CD4-positive, alpha-beta T cell treated with Interleukin-12 subunit alpha and Interleukin-12 subunit beta, for 1 hour (primary cell): ENCODE measurements around the gene GRB7.
"Not testable (repeated sequence)": the region's sequence is repeated elsewhere in the genome, so short reads cannot be mapped to it uniquely, and the experiment has no call there.

Source experiments
- DNase-seq: peaks from one replicate; pipeline ENCODE4 v3.0.0-alpha.2; 2020

The GRB7 gene

DNA sequence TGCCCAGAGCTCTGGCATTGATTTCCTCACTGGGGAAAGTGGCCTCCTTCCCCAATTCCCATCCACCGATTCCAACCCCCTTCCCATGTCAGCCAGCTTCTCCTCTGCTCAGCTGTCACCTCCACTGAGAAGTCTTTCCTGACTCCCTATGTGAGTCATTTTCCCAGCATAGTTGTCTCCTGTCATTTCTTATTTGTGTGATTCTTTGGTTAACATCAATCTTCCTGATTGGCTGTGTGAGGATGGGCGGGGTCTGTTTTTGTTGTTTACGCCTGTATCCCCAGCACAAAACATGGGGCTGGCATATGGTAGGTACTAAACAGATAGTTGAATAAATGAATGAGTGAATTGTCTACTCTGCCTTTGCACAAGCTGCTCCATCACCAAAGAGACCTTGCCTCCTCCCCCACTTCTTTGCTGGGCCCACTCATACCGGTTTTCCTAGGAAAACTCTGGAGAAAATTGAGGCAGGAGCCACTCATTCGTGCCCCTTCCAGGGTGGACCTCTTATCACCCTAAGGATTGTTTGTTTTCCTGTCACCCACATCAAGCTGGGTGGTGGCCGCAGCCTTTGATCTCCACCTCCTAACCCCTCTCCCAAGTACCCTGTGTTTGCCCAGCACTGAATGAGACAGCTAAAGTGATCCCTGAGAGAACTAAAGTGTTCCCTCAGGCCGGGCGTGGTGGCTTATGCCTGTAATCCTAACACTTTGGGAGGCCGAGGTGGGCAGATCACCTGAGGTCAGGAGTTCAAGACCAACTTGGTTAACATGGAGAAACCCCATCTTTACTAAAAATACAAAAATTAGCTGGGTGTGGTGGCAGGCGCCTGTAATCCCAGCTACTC is 1.2 kb upstream of the GRB7 start:
- no peak for DNase-seq

DNA sequence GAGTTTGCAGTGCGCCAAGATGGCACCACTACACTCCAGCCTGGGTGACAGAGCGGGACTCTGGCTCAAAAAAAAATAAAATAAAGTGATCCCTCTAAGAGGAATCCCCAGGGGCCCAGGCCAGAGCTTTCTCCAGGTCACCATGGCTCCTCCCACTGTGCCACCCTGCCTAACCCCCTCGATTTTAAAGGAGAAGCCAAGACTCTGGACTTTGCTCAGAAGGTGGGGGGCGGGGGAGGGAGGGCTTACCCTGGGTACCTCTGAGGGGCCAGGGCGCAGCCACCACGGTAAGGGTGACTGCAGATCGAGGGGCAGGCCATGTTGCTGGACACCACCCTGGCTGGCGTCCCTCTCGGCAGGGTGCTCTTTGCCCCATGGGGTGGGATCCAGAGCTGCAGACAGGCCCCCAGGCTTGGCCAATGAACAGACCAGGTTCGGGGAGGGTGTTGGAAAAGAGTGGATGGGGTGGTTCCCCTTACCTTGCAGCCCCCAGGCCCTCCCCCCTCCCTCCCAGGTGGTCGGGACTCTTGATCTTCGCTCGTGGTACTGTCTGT is 455 bp upstream of the GRB7 start:
- DNase-seq, result no peak

DNA sequence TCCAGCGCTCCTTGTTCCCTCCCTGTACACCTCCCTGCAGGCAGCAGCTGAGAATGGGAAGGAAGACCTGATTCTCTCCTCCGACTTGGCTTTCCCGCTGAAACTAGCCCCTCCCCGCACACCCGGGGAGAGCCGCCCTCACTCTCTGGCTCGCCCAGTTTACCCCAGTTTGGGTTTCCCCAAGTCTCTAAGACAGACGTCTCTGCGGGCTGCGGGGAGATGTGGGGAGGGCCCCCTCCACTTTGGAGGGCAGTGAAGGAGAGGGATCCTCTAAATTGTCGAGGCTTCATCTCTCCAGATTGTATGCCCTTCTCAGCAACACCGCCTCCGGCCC is 797 bp downstream of the GRB7 start:
- DNase-seq, result peak; percentile 64

DNA sequence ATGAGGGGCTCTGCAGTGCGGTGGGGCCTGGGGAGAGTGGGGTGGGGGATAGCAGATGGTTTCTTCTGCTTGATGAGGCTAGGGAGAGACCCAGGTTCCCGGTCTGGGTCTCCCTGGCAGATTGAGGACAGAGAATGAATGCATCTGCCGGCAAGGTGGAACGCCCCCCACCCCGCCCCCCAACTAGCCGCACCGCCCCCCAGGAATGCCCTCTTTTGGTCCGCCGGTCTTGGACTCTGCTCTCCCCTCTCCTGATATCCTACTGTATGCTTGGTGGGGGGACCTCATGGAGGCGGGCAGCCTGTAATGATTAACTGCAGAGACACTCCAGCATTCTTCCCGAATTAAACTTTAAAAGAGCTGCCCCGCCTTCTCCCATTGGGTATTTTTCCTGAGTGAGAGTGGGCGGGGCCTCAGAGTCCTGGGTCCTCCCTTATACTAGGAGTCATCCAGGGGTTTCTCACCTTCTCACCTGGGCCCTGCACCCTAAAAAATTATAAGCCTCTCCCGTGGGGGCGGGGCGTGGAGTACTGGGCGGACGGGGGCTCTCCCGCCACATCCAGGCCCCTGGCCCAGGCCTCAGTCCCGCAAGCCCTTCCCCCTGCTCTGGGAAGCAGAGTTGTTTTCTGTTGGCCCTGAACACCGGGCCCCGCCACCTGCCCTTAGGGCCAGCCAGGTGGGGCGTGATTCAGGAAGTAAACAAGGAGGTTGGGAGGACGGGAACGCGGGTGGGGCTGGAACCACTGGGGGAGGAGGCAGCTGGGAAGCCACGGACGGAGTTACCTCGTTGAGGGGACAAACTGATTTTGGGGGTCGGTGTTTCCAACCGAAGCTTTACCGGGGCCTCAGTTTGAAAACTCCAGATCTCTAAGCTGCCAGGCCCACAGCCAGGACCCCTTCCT is 1.5 kb downstream of the GRB7 start:
- DNase-seq, result no peak

DNA sequence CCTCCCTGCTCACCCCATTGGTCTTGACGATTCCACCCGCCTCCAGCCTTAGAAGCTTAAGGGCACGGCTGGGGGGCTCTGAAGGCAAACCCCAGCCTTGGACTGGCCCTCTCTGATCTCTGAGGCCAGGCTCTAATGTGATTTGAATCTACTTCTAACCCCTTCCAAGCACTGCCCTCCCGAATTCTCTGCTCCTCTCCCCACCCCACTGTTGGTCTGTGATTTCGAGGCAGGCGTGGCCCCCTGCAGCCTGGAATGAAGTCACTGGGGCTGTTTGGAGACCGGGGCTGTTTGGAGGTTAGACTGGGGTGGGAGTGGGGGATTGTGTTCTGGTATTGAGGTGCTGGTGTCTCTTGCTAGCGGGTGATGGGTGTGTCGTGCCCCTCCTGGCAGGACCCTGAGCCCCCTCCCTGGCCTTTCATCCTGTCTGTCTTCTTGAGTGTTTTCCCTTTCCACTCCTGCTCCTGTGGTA is 2.2 kb downstream of the GRB7 start:
- no peak for DNase-seq

DNA sequence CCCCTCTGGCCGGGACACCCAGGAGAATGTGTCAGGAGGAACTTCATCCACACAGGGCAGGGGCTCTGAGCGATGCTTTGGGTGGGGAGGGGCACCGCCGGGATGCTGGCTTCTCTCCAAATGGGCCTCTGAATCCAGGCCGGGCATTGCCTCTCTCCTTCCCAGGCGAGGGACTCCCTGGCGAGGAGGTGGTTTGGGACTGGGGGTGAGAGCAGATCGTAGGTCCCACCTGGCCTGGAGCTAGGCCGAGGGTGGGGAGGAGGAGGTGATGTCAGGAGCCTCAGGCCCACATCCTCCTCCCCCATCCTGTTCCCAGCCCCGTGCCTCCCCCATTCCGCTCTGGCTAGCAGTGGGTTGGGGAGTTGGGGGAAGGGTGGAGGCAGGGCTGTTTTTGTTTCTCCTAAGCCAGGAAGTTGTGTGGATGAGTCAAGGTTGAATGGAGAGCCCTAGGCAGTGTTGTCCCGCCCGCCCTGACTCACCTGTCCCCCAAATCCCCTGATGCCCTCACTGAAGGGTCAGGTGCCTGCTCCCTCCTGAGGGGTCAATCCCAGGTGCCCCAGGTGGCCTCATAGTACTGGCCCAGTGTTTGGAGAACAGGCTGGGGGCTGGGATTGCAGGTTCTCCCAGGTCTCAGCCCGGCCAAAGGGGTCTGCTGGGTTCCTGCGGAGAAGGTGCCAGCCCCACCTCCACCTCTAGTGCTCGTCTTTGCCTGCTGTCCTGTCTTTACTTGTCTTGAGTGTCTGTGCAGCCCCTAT is 2.8 kb downstream of the GRB7 start:
- no peak for DNase-seq

DNA sequence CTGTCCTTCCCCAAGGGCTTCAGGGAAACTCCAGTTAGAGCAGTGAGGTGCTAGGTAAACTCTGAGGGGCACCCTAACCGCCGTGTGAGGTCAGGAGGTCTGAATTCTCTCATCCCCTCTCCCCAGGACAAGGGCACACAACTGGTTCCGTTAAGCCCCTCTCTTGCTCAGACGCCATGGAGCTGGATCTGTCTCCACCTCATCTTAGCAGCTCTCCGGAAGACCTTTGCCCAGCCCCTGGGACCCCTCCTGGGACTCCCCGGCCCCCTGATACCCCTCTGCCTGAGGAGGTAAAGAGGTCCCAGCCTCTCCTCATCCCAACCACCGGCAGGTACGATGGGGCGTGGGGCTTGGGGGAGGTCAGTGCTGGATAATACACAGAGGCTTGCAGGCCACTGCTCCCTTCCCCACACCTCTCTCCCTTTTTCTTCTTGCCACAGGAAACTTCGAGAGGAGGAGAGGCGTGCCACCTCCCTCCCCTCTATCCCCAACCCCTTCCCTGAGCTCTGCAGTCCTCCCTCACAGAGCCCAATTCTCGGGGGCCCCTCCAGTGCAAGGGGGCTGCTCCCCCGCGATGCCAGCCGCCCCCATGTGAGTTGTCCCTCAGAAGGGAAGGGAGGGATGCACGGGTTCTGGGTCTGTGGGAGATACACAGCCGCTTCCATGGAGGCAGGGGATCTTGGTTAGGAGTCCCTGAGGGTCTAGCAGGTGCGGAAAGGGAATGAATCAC is 4.6 kb downstream of the GRB7 start:
- no peak for DNase-seq

DNA sequence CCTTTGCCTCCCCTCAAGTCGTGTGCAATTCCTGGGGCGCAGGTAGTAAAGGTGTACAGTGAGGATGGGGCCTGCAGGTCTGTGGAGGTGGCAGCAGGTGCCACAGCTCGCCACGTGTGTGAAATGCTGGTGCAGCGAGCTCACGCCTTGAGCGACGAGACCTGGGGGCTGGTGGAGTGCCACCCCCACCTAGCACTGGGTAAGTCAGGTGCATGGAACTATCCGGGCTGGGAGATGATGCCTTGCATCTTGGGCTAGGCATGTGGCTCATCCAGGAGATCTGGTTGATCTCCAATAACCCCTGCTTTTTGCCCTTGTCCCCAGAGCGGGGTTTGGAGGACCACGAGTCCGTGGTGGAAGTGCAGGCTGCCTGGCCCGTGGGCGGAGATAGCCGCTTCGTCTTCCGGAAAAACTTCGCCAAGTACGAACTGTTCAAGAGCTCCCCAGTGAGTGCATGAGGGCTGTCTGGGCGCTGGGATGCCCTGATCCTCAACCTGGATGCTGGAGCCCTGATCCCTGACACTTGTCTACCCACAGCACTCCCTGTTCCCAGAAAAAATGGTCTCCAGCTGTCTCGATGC is 5.2 kb downstream of the GRB7 start:
- no peak for DNase-seq

DNA sequence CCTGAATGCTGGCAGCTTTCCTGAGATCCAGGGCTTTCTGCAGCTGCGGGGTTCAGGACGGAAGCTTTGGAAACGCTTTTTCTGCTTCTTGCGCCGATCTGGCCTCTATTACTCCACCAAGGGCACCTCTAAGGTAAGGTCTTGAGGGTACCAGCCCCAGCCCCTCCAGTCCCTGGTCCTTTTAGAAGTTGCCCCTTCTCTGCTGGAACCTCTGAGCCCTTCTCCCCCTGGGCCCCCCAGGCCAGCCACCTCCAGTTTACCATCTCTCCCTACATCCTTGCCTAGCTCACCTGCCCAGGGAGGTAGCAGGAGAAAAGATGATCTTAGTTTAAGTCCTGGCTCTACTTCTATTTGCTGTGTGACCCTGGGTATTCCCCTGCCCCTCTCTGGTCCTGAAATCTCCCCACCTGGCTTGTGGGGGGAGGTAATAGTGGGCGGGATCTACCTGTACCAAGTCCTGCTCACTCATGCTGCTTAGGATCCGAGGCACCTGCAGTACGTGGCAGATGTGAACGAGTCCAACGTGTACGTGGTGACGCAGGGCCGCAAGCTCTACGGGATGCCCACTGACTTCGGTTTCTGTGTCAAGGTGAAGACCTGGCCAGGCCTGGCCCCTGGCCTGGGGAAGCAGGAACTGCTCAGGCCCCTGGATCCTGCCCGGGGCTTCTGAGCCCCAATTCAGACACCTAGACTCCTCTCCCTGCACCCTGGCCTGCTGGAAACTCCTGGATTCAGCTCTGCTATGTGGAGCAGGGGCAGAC is 6.5 kb downstream of the GRB7 start:
- no peak for DNase-seq

DNA sequence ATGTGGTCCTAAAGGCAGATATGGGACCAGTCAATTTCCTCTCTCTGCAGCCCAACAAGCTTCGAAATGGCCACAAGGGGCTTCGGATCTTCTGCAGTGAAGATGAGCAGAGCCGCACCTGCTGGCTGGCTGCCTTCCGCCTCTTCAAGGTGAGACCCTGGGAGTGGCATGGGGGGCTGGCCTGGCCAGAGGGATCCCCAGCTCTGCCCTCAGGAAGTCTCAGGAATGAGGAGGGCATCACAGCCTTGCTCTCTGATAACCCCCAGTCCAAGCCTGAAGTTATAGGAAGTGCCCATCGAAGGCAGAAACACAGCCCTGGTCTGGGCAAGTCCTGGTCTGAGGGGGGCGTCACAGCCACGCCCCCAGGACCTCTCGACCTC is 7.1 kb downstream of the GRB7 start:
- DNase-seq, result no peak

DNA sequence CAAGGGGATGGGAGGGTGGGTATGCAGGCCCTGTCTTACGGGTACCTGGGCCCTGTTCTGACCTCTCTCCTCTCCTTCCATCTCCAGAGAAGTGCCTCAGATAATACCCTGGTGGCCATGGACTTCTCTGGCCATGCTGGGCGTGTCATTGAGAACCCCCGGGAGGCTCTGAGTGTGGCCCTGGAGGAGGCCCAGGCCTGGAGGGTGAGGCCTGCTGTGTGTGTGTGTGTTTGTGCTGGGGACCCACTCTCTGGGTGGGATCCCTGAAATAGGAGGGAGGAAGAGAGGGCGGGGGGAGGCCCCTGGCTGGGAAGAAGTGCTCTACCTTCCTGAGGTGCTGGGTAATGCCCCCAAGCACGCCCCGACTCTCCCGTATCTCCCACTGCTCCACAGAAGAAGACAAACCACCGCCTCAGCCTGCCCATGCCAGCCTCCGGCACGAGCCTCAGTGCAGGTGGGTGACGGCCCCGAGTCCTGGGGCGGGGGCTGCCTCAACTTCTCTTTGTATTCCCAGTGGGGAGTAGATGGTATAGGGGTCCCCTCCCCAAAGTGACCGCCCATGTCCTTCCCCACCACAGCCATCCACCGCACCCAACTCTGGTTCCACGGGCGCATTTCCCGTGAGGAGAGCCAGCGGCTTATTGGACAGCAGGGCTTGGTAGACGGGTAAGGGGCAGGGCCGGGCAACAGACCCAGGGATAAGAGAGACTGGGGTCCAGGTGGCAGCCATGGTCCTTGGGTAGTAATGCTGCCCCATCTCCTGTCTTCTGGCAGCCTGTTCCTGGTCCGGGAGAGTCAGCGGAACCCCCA is 7.8 kb downstream of the GRB7 start:
- no peak for DNase-seq

DNA sequence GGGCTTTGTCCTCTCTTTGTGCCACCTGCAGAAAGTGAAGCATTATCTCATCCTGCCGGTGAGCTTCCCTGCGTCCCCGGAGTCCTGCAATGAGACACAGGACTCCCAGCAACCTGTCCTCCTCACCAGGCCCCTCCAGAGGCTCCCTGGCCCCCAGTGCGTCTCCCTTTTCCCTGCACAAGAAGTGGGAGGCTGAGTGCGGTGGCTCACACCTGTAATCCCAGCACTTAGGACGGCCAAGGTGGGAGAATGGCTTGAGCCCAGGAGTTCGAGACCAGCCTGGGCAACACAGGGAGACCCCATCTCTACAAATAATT is 8.4 kb downstream of the GRB7 start:
- no peak for DNase-seq

DNA sequence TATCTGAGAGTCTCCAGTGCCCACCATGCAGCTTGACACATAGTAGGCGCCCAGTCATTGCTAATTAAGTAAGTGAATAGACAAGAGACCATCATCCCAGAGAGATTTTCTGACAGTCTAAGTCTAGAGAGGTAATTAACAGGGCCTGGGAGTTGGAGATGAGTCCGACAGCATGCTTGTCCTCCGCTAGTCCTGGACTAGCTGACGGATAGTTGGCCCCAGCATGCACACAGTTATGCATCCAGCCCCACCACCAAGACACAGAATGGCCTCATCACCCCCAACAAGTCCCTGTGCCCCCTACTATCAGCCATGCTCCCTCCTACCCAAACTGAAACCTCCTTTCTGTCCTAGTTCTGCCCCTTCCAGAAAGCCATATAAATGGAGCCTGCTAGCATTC is 10.0 kb downstream of the GRB7 start:
- no peak for DNase-seq

DNA sequence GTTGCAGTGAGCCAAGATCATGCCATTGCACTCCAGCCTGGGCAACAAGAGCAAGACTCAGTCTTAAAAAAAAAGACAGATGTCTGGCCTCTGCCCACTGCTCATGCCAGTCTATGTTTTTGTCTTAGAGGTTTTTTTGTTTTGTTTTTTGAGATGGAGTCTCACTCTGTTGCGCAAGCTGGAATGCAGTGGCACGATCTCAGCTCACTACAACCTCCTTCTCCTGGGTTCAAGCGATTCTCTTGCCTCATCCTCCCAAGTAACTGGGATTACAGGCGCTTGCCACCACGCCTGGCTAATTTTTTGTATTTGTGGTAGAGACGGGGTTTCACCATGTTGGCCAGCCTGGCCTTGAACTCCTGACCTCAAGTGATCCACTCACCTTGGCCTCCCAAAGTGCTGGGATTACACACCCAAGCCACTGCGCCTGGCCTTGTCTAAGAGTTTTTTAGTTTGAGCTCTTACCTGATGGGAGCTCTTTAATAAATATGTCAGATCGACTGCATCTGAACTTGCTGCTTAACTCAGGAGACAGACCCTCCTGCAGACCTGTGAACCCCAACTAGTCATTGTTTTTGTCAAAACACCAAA is 10.8 kb downstream of the GRB7 start:
- DNase-seq, result not testable (repeated sequence)

DNA sequence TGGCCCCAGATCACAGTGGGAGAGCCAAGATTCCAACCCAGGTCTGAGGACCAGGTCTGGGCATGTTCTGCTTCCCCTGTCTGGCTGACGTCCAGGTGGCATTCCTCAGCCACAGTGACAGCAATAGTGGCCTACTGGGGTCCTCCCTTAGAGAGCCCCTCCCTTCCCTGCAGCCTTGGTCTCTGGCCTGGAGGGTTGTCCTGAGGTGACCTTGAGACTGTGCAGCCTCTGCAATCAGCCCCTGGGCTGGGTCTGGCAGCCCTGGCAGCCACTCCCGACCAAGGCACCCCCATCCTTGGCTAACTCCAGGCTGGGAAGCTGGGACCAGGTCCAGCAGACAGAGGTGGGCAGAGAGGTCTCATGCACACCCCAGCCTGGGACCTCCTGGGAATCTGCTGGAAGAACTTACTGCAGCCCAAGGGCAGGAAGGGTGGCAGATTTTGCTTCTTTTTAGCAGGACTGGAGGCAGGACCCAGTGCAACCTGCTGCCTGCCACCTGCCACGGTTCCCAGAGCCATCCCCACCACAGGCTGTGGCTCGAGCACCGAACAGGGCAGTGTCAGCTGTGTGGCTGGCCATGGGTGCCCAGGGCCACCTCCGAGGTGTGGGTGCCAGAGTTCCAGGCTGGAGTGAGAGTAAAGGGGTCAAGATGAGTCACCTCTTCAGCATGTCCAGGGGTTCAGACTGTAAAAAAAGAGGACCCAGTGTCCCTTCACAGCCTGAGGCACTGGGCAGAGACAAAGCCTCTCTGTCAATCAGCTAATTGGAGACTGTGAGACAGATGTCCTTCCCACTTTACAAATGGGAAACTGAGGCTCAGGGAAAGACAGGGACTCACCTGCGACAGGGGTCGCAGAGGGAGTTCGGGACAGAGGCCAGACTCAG is 12.6 kb downstream of the GRB7 start:
- DNase-seq, result no peak

DNA sequence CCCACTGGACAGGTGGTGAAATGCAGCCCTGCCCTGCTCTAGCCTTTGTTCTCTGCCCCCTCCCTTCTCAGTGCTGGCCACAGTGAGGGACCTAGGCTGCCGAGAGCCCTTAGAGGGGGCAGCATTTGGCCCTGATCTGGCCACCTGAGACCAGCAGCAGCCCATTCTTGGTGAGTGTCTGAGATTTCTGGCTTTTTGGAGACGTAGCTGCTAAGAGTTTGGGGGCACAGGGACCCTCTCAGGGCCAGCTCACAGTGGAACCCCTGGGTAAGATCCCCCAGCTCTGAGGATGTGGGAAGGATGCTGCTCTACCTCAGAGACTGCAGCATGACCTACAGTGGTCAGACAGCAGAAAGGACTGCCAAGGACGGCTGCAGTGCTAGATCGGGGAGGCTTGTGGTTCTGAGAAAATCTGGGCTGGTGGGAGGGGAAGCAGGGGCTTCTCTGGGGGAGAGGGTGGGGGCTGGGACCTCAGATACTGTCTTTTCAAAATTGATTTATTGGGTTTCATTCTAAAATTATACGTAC is 13.3 kb downstream of the GRB7 start:
- no peak for DNase-seq

DNA sequence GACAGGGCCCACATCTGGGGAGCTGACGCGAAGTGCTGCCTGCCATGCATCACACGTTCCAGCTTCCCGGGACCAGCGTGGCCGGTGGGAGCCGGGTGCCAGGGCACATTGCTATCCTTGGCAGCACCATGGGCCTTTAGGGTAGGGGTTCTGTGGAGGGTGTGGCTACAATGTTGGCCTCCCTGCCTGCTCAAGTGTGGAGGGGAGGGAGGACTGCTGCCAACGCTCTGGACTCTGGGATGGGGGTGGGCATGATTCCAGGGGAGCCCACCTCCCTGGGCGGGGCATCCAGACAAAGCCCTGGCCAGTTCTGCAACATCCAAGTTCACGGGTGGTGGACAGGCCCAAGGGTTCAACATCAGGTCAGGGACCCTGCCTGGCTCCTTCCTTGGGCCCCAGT is 13.9 kb downstream of the GRB7 start:
- DNase-seq, result no peak

DNA sequence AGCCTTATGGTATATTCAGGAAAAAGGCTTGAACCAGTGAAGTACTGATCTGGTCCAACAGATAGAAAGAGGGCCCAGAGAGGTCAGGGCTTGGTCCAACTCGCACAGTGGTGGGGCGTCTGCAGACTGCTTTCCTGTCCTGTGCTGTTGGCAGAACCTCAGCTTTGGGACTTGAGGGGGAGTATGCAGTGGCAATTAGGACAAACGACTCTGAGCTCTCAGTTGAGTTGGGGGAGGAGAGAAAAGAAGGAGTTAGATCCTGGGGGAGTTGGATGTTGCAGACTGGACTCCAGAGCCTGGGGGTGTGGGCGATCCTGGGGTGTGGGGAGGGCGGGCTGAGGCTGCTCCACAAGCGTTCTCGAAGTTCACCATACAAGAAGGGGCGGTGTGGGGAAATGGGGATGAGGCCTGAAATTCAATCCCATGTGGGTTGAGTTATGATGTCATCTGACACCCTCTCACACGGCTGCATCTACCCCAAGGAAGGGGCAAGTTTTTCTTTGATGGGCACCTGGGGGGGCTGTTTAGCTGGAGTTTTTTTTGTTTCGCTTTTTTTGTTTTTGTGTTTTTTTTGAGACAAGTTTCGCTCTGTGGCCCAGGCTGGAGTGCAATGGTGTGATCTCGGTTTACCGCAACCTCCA is 14.6 kb downstream of the GRB7 start:
- DNase-seq, result no peak
